IMR-90 (cell line): ENCODE measurements around the gene ACSS3. TPM values are rescaled to one million over a fixed set of nuclear protein-coding genes. Genes with fewer than 3 reads are reported as not detected.

ENCODE experiments used
- ATAC-seq: fragments of 200-7000 bp; cut with Tn5 transposase; 2 replicates; pipeline ENCODE4 v1.9.1; 2020; ENCODE audit warnings: low read depth, mild to moderate bottlenecking, moderate library complexity
- BruUV-seq: library from RNA; stranded (reverse); fragments of 400-500 nt; replicated peaks from 2 replicates; lab custom pipeline; 2021; lab: Mats Ljungman, UMichigan
- CTCF ChIA-PET: fragments of 300-600 bp; formaldehyde crosslinking; extraction: SDS; loops from one replicate; lab custom pipeline; 2021; ENCODE audit warnings: antibody characterized with exemption; lab: Yijun Ruan, JAX
- POLR2A ChIA-PET: fragments of 300-600 bp; sonication (Branson Sonifier 250); formaldehyde crosslinking; loops from one replicate; lab custom pipeline; 2022; ENCODE audit warnings: antibody characterized with exemption; ENCODE audit not compliant: unreplicated experiment; lab: Charles Lee
- DNase-seq: peaks from one replicate; pipeline ENCODE4 v3.0.0; 2013
- H2AFZ ChIP-seq: replicated peaks from 2 replicates; pipeline ENCODE3; 2013; ENCODE audit warnings: low read length, mild to moderate bottlenecking; ENCODE audit not compliant: poor library complexity
- H2AK5ac ChIP-seq: 2 replicates; pipeline ENCODE4 v1.6.1; 2013; ENCODE audit warnings: low read depth, low read length, inconsistent platforms
- H2AK9ac ChIP-seq: replicated peaks from 2 replicates; pipeline ENCODE3; 2013; ENCODE audit warnings: mild to moderate bottlenecking, low read depth, low read length, moderate library complexity; ENCODE audit not compliant: poor library complexity
- H2BK120ac ChIP-seq: 2 replicates; pipeline ENCODE4 v1.6.1; 2013; ENCODE audit warnings: low read depth, low read length, inconsistent platforms
- H2BK15ac ChIP-seq: 3 replicates; pipeline ENCODE4 v1.6.1; 2013; ENCODE audit warnings: low read depth, low read length, inconsistent platforms
- H2BK20ac ChIP-seq: 2 replicates; pipeline ENCODE4 v1.6.1; 2013; ENCODE audit warnings: low read depth, mild to moderate bottlenecking, inconsistent platforms, low read length, moderate library complexity
- H2BK5ac ChIP-seq: 2 replicates; pipeline ENCODE4 v1.6.1; 2013; ENCODE audit warnings: mild to moderate bottlenecking, low read depth, low read length, inconsistent platforms; ENCODE audit not compliant: poor library complexity, severe bottlenecking
- H3K14ac ChIP-seq: replicated peaks from 2 replicates; pipeline ENCODE4 v1.6.1; 2013; ENCODE audit warnings: low read depth, low read length, inconsistent platforms
- H3K18ac ChIP-seq: 2 replicates; pipeline ENCODE4 v1.6.1; 2013; ENCODE audit warnings: low read depth, low read length, control low read depth
- H3K23ac ChIP-seq: 2 replicates; pipeline ENCODE4 v1.6.1; 2013; ENCODE audit warnings: low read depth, low read length, inconsistent platforms
- H3K27ac ChIP-seq: 2 replicates; pipeline ENCODE4 v1.5.1; 2013; ENCODE audit warnings: mild to moderate bottlenecking, control low read depth, low read length; ENCODE audit not compliant: insufficient read depth
- H3K27me3 ChIP-seq: 2 replicates; pipeline ENCODE4 v1.6.1; 2013; ENCODE audit warnings: low read length; ENCODE audit not compliant: control insufficient read depth, insufficient read depth
- H3K36me3 ChIP-seq: 2 replicates; pipeline ENCODE4 v1.6.1; 2013; ENCODE audit warnings: low read length, mixed read lengths; ENCODE audit not compliant: control insufficient read depth, insufficient read depth
- H3K4ac ChIP-seq: 2 replicates; pipeline ENCODE4 v1.6.1; 2013; ENCODE audit warnings: low read depth, low read length, inconsistent platforms
- H3K4me1 ChIP-seq: 2 replicates; pipeline ENCODE4 v1.6.1; 2013; ENCODE audit warnings: low read length, mixed read lengths; ENCODE audit not compliant: control insufficient read depth, insufficient read depth
- H3K4me2 ChIP-seq: 2 replicates; pipeline ENCODE4 v1.6.1; 2013; ENCODE audit warnings: low read depth, mild to moderate bottlenecking, control low read depth, low read length, moderate library complexity
- H3K4me3 ChIP-seq: 2 replicates; pipeline ENCODE4 v1.5.1; 2013; ENCODE audit warnings: low read depth, mild to moderate bottlenecking, control low read depth, low read length, moderate library complexity; ENCODE audit not compliant: insufficient read depth
- H3K56ac ChIP-seq: 2 replicates; pipeline ENCODE4 v1.6.1; 2013; ENCODE audit warnings: low read length, inconsistent platforms; ENCODE audit not compliant: insufficient read depth; ENCODE audit errors: extremely low read depth
- H3K79me1 ChIP-seq, 2 experiments: 2 replicates each; pipeline ENCODE4 v1.6.1; 2013; ENCODE audit warnings: low read length in 2 of 2, inconsistent platforms in 1 of 2, low read depth in 1 of 2
- H3K9ac ChIP-seq: 2 replicates; pipeline ENCODE4 v1.6.1; 2013; ENCODE audit warnings: low read depth, low read length, control low read depth
- H3K9me1 ChIP-seq: 2 replicates; pipeline ENCODE4 v1.6.1; 2013; ENCODE audit warnings: low read length, inconsistent platforms; ENCODE audit not compliant: insufficient read depth
- H3K9me3 ChIP-seq: 2 replicates; pipeline ENCODE4 v1.6.1; 2013; ENCODE audit warnings: low read length; ENCODE audit not compliant: control insufficient read depth, insufficient read depth
- H4K20me1 ChIP-seq: 2 replicates; pipeline ENCODE4 v1.6.1; 2013; ENCODE audit warnings: low read length, inconsistent platforms; ENCODE audit not compliant: insufficient read depth
- H4K5ac ChIP-seq: 2 replicates; pipeline ENCODE4 v1.6.1; 2013; ENCODE audit warnings: mild to moderate bottlenecking, low read depth, low read length, control low read depth
- H4K8ac ChIP-seq, 2 experiments: 2 replicates each; pipeline ENCODE4 v1.6.1; 2013; ENCODE audit warnings: low read depth in 2 of 2, low read length in 2 of 2, control low read depth in 1 of 2, inconsistent platforms in 1 of 2
- H4K91ac ChIP-seq: 2 replicates; pipeline ENCODE4 v1.6.1; 2013; ENCODE audit warnings: low read depth, low read length, inconsistent platforms; ENCODE audit not compliant: insufficient read depth
- CEBPB ChIP-seq: IDR thresholded peaks from 2 replicates; pipeline ENCODE4 v1.6.1; 2012; ENCODE audit warnings: low read depth, low read length, improper control_type of control experiment
- CTCF ChIP-seq: conservative IDR thresholded peaks from 2 replicates; pipeline ENCODE4 v1.5.1; 2012; ENCODE audit warnings: mild to moderate bottlenecking, low read depth, low read length, improper control_type of control experiment
- FOS ChIP-seq: fragments of 150-350 bp; IDR thresholded peaks from 2 replicates; pipeline ENCODE4 v1.6.1; 2016; ENCODE audit warnings: low read depth, low read length
- MAFK ChIP-seq: IDR thresholded peaks from 2 replicates; pipeline ENCODE4 v1.6.1; 2012; ENCODE audit warnings: low read depth, low read length, improper control_type of control experiment
- MAZ ChIP-seq: IDR thresholded peaks from 2 replicates; pipeline ENCODE4 v1.6.1; 2012; ENCODE audit warnings: low read depth, mild to moderate bottlenecking, low read length, improper control_type of control experiment, moderate library complexity, borderline replicate concordance
- POLR2A ChIP-seq: IDR thresholded peaks from 2 replicates; pipeline ENCODE4 v1.6.1; 2012; ENCODE audit warnings: mild to moderate bottlenecking, low read depth, low read length
- RCOR1 ChIP-seq: IDR thresholded peaks from 2 replicates; pipeline ENCODE4 v1.6.1; 2012; ENCODE audit warnings: mild to moderate bottlenecking, low read length, improper control_type of control experiment; ENCODE audit not compliant: insufficient replicate concordance
- RFX5 ChIP-seq: IDR thresholded peaks from 2 replicates; pipeline ENCODE4 v1.8.0; 2012; ENCODE audit warnings: low read depth, mild to moderate bottlenecking, low read length, moderate library complexity
- SMC3 ChIP-seq: fragments of 150-350 bp; IDR thresholded peaks from 2 replicates; pipeline ENCODE4 v1.6.1; 2016; ENCODE audit warnings: low read depth, mild to moderate bottlenecking, antibody characterized with exemption, low read length, moderate library complexity
- USF2 ChIP-seq: fragments of 150-350 bp; IDR thresholded peaks from 2 replicates; pipeline ENCODE4 v1.6.1; 2017; ENCODE audit warnings: mild to moderate bottlenecking, antibody characterized with exemption, low read length, low read depth
- WGBS, 2 experiments: methylation state at CpG; one replicate each; pipeline versions ENCODE4 v1.1.5 to v1.1.7; 2013; ENCODE audit warnings: missing lambda C conversion rate in 2 of 2; ENCODE audit not compliant: insufficient read length in 1 of 2; ENCODE audit errors: extremely low coverage in 2 of 2; 5-methylcytosine and 5-hydroxymethylcytosine counted together
- dilution Hi-C: fragments of 300-500 bp; cut with HindIII; formaldehyde crosslinking; loops from one replicate; pipeline ENCODE4 v1.14.3; 2018; ENCODE audit warnings: low sequenced_read_pairs; ENCODE audit not compliant: unreplicated experiment
- in situ Hi-C: fragments of 300-500 bp; cut with MboI; formaldehyde crosslinking; loops from 3 replicates; pipeline ENCODE4 v1.14.3; 2019; ENCODE audit warnings: low sequenced_read_pairs, inconsistent platforms, mixed read lengths
- intact Hi-C: fragments of 100-400 bp; cut with micrococcal nuclease; formaldehyde crosslinking; loops from 2 replicates; pipeline ENCODE4 v1.10.0; 2022
- polyA plus RNA-seq, 3 experiments: library from polyadenylated mRNA; depleted of rRNA; stranded (reverse); fragments of >200 nt; gene quantifications; 2 replicates each; pipeline ENCODE4 v1.2.3, GENCODE V29; 2012; ENCODE audit warnings: low replicate concordance in 1 of 3
- total RNA-seq: library from RNA; depleted of rRNA; stranded (reverse); fragments of >200 nt; gene quantifications from 2 replicates; pipeline ENCODE4 v1.2.3, GENCODE V29; 2012

Gene ACSS3
- total and polyA plus RNA-seq, 2 of the 4 experiments (the other 2 are of a cell fraction), result 0.84 to 2.0 TPM

GRCh38 chr12:81207173-81207572 is 129.3 kb downstream of the ACSS3 start:
- in situ Hi-C loops, result no loop called here
- Histone ChIP-seq H2AFZ (no peak overlapping the region), H4K5ac (no peak overlapping the region), H2BK20ac (no peak overlapping the region), H3K4me3 (no peak overlapping the region), H3K14ac (no peak overlapping the region), H3K27ac (no peak overlapping the region), H3K4me1 (no peaks in the 10 kb centered on the region), H4K20me1 (no peaks in the 10 kb centered on the region), H2BK120ac (no peak overlapping the region), H3K18ac (no peak overlapping the region), H3K36me3 (no peaks in the 10 kb centered on the region), H3K4ac (no peak overlapping the region), H4K8ac (no peak overlapping the region), H3K27me3 (no peaks in the 10 kb centered on the region), H3K23ac (no peak overlapping the region), H3K9me3 (no peaks in the 10 kb centered on the region), H3K79me1 (no peaks in the 10 kb centered on the region), H3K56ac (no peak overlapping the region), H2BK5ac (no peak overlapping the region), H2BK15ac (no peak overlapping the region), H3K9ac (no peak overlapping the region), H2AK5ac (no peak overlapping the region), H4K91ac (no peak overlapping the region), H3K9me1 (no peaks in the 10 kb centered on the region), H2AK9ac (no peak overlapping the region), H3K4me2 (no peak overlapping the region)
- TF ChIP-seq RFX5, result no peak
- TF ChIP-seq USF2, result no peak
- no peak for TF ChIP-seq MAFK
- no peak for TF ChIP-seq MAZ
- TF ChIP-seq RCOR1, result no peak
- TF ChIP-seq POLR2A, result no peak
- TF ChIP-seq CEBPB, result no peak
- TF ChIP-seq FOS, result no peak
- TF ChIP-seq SMC3, result no peak
- no peak for TF ChIP-seq CTCF
- dilution Hi-C loops, result no loop called here
- BruUV-seq, result no TSS peak
- CTCF ChIA-PET, result no interaction called here
- intact Hi-C loops, result no loop called here
- POLR2A ChIA-PET, result no interaction called here
- ATAC-seq (no peak), DNase-seq (no peak)
- WGBS, 2 experiments, result no CpG with 5 or more reads among the region's 1 CpG
